HT1080 (cell line): Measurements from ENCODE around the gene SMAD3. TPM values are rescaled to one million over a fixed set of nuclear protein-coding genes. Genes with fewer than 3 reads are reported as not detected.

Source experiments
- DNase-seq: peaks from one replicate; pipeline ENCODE4 v3.0.0-alpha.2; 2015; ENCODE audit warnings: low read depth
- total RNA-seq: library from RNA; depleted of rRNA; stranded (reverse); fragments of >200 nt; shearing (Covaris generic); gene quantifications from 2 replicates; pipeline ENCODE4 v1.2.3, GENCODE V29; 2014

SMAD3 gene
- total RNA-seq, 1 experiment from 2014 or later: 39.2 TPM

GRCh38 chr15:67124911-67125588 is 59.6 kb downstream of the SMAD3 start:
- DNase-seq: no peak

- peak; percentile 95 for DNase-seq
Observed at GRCh38 chr15:67125589-67126502, 60.4 kb downstream of the SMAD3 start.

GRCh38 chr15:67126551-67127330 is 61.3 kb downstream of the SMAD3 start:
- DNase-seq: peak; percentile 62

GRCh38 chr15:67127331-67127664 is 61.9 kb downstream of the SMAD3 start:
- DNase-seq: peak; percentile 79

GRCh38 chr15:67127965-67128364 is 62.6 kb downstream of the SMAD3 start:
- peak; percentile 99 for DNase-seq

- no peak for DNase-seq
Observed at GRCh38 chr15:67130166-67130565, 64.8 kb downstream of the SMAD3 start.

- DNase-seq: no peak
Observed at GRCh38 chr15:67130673-67131601, 65.5 kb downstream of the SMAD3 start.

- DNase-seq: no peak
Observed at GRCh38 chr15:67132276-67132675, 66.9 kb downstream of the SMAD3 start.

GRCh38 chr15:67133026-67133425 is 67.6 kb downstream of the SMAD3 start:
- DNase-seq: no peak

- no peak for DNase-seq
Observed at GRCh38 chr15:67133738-67134066, 68.3 kb downstream of the SMAD3 start.

- DNase-seq: peak; percentile 67
Observed at GRCh38 chr15:67134067-67134838, 68.9 kb downstream of the SMAD3 start.

GRCh38 chr15:67134871-67135492 is 69.6 kb downstream of the SMAD3 start:
- DNase-seq: no peak

- no peak for DNase-seq
Observed at GRCh38 chr15:67135494-67135893, 70.1 kb downstream of the SMAD3 start.

- no peak for DNase-seq
Observed at GRCh38 chr15:67136802-67137201, 71.4 kb downstream of the SMAD3 start.

- DNase-seq: no peak
Observed at GRCh38 chr15:67137319-67137718, 71.9 kb downstream of the SMAD3 start.

GRCh38 chr15:67137951-67138848 is 72.8 kb downstream of the SMAD3 start:
- DNase-seq: no peak

- no peak for DNase-seq
Observed at GRCh38 chr15:67138891-67139855, 73.8 kb downstream of the SMAD3 start.
